GM12878 (cell line): ENCODE results near the gene SCMH1. TPM values are rescaled to one million over a fixed set of nuclear protein-coding genes. Genes with fewer than 3 reads are reported as not detected.

Experiments used
- ATAC-seq: fragments of 200-7000 bp; cut with Tn5 transposase; 3 replicates; pipeline ENCODE4 v1.9.1; 2020; ENCODE audit warnings: mild to moderate bottlenecking, moderate library complexity
- BruUV-seq: library from RNA; stranded (reverse); fragments of 400-500 nt; replicated peaks from 2 replicates; lab custom pipeline; 2021; lab: Mats Ljungman, UMichigan
- CTCF ChIA-PET: fragments of 300-600 bp; sonication (Branson Sonifier 250); formaldehyde crosslinking; extraction: SDS; loops from one replicate; lab custom pipeline; 2021; ENCODE audit warnings: inconsistent platforms; lab: Yijun Ruan, JAX
- POLR2A ChIA-PET: fragments of 350-600 bp; formaldehyde crosslinking; extraction: SDS; loops from one replicate; lab custom pipeline; 2021; ENCODE audit warnings: inconsistent platforms; lab: Charles Lee
- RAD21 ChIA-PET: fragments of 300-600 bp; sonication (Branson Sonifier 250); formaldehyde crosslinking; loops from one replicate; lab custom pipeline; 2023; ENCODE audit warnings: antibody characterized with exemption; ENCODE audit not compliant: unreplicated experiment; lab: Charles Lee
- SMC1A ChIA-PET: fragments of 300-600 bp; sonication (Branson Sonifier 250); formaldehyde crosslinking; loops from one replicate; lab custom pipeline; 2023; ENCODE audit not compliant: unreplicated experiment, uncharacterized antibody; lab: Charles Lee
- DNase-seq: peaks from one replicate; pipeline ENCODE4 v3.0.0-alpha.2; 2011; ENCODE audit warnings: low read depth, low spot score
- FAIRE-seq: peaks from 3 replicates; lab custom pipeline; 2011; peaks lifted over from hg19 to GRCh38; lab: Jason Lieb, UNC
- H2AFZ ChIP-seq: 2 replicates; pipeline ENCODE4 v1.6.0; 2011; ENCODE audit warnings: low read depth, low read length, control low read depth; ENCODE audit not compliant: control insufficient read depth
- H3K27ac ChIP-seq: 2 replicates; pipeline ENCODE4 v1.5.1; 2011; ENCODE audit warnings: control low read depth; ENCODE audit not compliant: control insufficient read depth, insufficient read depth
- H3K27me3 ChIP-seq, 2 experiments: replicated peaks in 1 of 2; 2 replicates each; pipeline versions ENCODE4 v1.6.0 to v1.6.1; 2011; ENCODE audit warnings: low read length in 1 of 2; ENCODE audit not compliant: control insufficient read depth in 2 of 2, insufficient read depth in 2 of 2
- H3K36me3 ChIP-seq, 2 experiments: 2 replicates each; pipeline ENCODE4 v1.5.1; 2011; ENCODE audit warnings: low read length in 1 of 2; ENCODE audit not compliant: control insufficient read depth in 2 of 2, insufficient read depth in 2 of 2
- H3K4me1 ChIP-seq: 2 replicates; pipeline ENCODE4 v1.6.1; 2011; ENCODE audit warnings: mild to moderate bottlenecking, low read length, moderate library complexity, mixed read lengths; ENCODE audit not compliant: control insufficient read depth, insufficient read depth
- H3K4me2 ChIP-seq: 2 replicates; pipeline ENCODE4 v1.6.0; 2011; ENCODE audit warnings: control low read depth; ENCODE audit not compliant: control insufficient read depth, insufficient read depth
- H3K4me3 ChIP-seq: fragments of 200-600 bp; sonication (generic); 2 replicates; pipeline ENCODE4 v1.5.1; 2016
- H3K79me2 ChIP-seq: 2 replicates; pipeline ENCODE4 v1.6.0; 2011; ENCODE audit warnings: low read length; ENCODE audit not compliant: control insufficient read depth, insufficient read depth
- H3K9ac ChIP-seq: 2 replicates; pipeline ENCODE4 v1.8.0; 2011; ENCODE audit warnings: low read length, control low read depth, mixed read lengths; ENCODE audit not compliant: control insufficient read depth, insufficient read depth
- H3K9me3 ChIP-seq: replicated peaks from 3 replicates; pipeline ENCODE4 v1.5.1; 2011; ENCODE audit warnings: mild to moderate bottlenecking, low read length; ENCODE audit not compliant: control insufficient read depth, insufficient read depth
- H4K20me1 ChIP-seq: 2 replicates; pipeline ENCODE4 v1.6.0; 2011; ENCODE audit not compliant: control insufficient read depth, insufficient read depth
- CUX1 ChIP-seq: IDR thresholded peaks from 2 replicates; pipeline ENCODE4 v1.6.1; 2012; ENCODE audit warnings: improper control_type of control experiment, low read depth, low read length; ENCODE audit not compliant: insufficient replicate concordance
- KAT2A ChIP-seq: conservative IDR thresholded peaks from 2 replicates; pipeline ENCODE4 v1.6.1; 2011; ENCODE audit warnings: low read depth, low read length; ENCODE audit not compliant: control insufficient read depth
- NR2F1 ChIP-seq: fragments of 450-650 bp; conservative IDR thresholded peaks from 2 replicates; pipeline ENCODE4 v1.6.1; 2017; ENCODE audit warnings: mild to moderate bottlenecking
- PAX8 ChIP-seq: fragments of 450-650 bp; IDR thresholded peaks from 2 replicates; pipeline ENCODE4 v1.6.1; 2017; ENCODE audit warnings: mild to moderate bottlenecking, moderate library complexity
- TBL1XR1 ChIP-seq: IDR thresholded peaks from 2 replicates; pipeline ENCODE4 v1.6.1; 2012; ENCODE audit warnings: low read depth, low read length, improper control_type of control experiment
- WGBS: methylation state at CpG from one replicate; pipeline ENCODE4 v1.1.6; 2016; ENCODE audit warnings: low lambda C conversion rate; ENCODE audit not compliant: insufficient replicate concordance, insufficient coverage; ENCODE audit errors: missing lambda C conversion rate; 5-methylcytosine and 5-hydroxymethylcytosine counted together
- in situ Hi-C: fragments of 300-500 bp; cut with MboI; formaldehyde crosslinking; loops from 9 replicates; pipeline ENCODE4 v1.14.3; 2018; ENCODE audit warnings: mixed read lengths
- intact Hi-C: fragments of 100-400 bp; cut with micrococcal nuclease; formaldehyde crosslinking; loops from one replicate; pipeline ENCODE4 v1.14.2; 2022; ENCODE audit not compliant: unreplicated experiment
- polyA plus RNA-seq, 11 experiments: library from polyadenylated mRNA; depleted of rRNA in 4 of 11; unstranded in 6 of 11; stranded (reverse) in 5 of 11; fragments of >200 nt; fragmentation: Nextera tagmentation in 4 of 11; fragmentation: Illumina TruSeq in 1 of 11; extraction: Ambion mirVana in 4 of 11; extraction: Trizol in 1 of 11; gene quantifications; 1 replicate in 1 of 11; 2 replicates in 10 of 11; pipeline versions ENCODE4 v1.2.1 to v1.2.3, GENCODE V29; 2011 to 2016; ENCODE audit warnings: inconsistent platforms in 2 of 11, missing spikeins in 2 of 11, low read depth in 1 of 11
- total RNA-seq, 4 experiments: library from RNA; depleted of rRNA in 3 of 4; stranded (reverse); fragments of >200 nt in 3 of 4; fragmentation: Illumina TruSeq in 1 of 4; extraction: Trizol in 1 of 4; gene quantifications; 2 replicates each; pipeline versions ENCODE4 v1.2.1 to v1.2.3, GENCODE V29; 2013 to 2021
- TF ChIP-seq, protein P1 (sequence below): fragments of 450-650 bp; IDR thresholded peaks from 2 replicates; pipeline ENCODE4 v1.6.1; 2018; ENCODE audit warnings: mild to moderate bottlenecking, low read depth, moderate library complexity; ENCODE audit not compliant: partially characterized antibody

The SCMH1 gene
- total and polyA plus RNA-seq, 10 of the 15 experiments (the other 5 are each of a cell fraction or from before 2014, with no cell fraction given): 7.5 to 44.1 (median 27.8) TPM

DNA sequence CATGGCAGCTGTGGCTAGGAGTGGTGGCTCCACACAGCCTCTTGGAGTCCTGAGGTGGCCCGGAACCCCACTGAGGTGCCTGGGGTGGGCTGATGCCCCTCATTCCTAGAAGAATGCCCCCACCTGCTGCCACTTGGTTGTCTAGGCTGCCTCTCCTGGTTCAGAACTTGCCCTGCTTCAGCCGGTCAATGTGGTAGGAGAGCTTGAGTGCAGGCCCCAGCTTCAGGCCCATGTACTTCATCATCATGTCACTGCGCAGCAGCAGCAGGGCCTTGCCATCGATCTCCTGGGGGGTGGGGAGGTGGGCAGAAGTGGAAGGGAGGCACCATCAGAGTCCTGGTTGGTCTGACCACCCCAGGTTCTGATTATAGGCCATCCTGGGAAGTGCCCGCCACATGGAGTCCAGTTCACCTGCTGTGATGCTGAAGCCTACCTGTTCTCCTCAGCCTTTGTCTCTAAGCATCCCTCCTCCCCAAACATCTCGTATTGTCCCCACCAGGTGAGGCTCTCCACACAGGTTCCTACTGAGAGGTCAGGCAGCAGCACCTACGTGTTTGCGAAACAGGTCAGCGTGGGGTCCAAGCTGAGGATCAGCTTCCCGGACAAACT lies 214.0 kb downstream of the SCMH1 start (continued):
- no peak for TF ChIP-seq CUX1
- no peak for TF ChIP-seq KAT2A
- no peak for TF ChIP-seq PAX8
- no peak for TF ChIP-seq TBL1XR1

GRCh38 chr1:41025979-41026819 lies 215.9 kb downstream of the SCMH1 start:
- CTCF ChIA-PET: interaction anchor here (1.1 kb wide), 1 partner anchor 76 kb away, joined by 3 read pairs; no protein-coding TSS in a partner anchor
- no peak for FAIRE-seq
- Histone ChIP-seq H3K9me3 (no peaks in the 10 kb centered on the region), H3K9ac (no peak overlapping the region), H3K4me3 (no peak overlapping the region), H2AFZ (no peak overlapping the region), H3K4me2 (no peak overlapping the region), H3K36me3 (peaks cover 5 to 11% of the 10 kb centered on the region in 2 experiments), H4K20me1 (no peaks in the 10 kb centered on the region), H3K4me1 (no peaks in the 10 kb centered on the region), H3K27ac (no peak overlapping the region), H3K79me2 (no peaks in the 10 kb centered on the region), H3K27me3 (no peaks in the 10 kb centered on the region)
- DNase-seq: no peak
- POLR2A ChIA-PET: no interaction called here
- BruUV-seq: no TSS peak
- RAD21 ChIA-PET: no interaction called here
- WGBS: 36% methylated on average over 4 of the region's 4 CpGs
- in situ Hi-C loops (no loop called here), intact Hi-C loops (no loop called here)
- TF ChIP-seq NR2F1: no peak
- TF ChIP-seq, protein P1, sequence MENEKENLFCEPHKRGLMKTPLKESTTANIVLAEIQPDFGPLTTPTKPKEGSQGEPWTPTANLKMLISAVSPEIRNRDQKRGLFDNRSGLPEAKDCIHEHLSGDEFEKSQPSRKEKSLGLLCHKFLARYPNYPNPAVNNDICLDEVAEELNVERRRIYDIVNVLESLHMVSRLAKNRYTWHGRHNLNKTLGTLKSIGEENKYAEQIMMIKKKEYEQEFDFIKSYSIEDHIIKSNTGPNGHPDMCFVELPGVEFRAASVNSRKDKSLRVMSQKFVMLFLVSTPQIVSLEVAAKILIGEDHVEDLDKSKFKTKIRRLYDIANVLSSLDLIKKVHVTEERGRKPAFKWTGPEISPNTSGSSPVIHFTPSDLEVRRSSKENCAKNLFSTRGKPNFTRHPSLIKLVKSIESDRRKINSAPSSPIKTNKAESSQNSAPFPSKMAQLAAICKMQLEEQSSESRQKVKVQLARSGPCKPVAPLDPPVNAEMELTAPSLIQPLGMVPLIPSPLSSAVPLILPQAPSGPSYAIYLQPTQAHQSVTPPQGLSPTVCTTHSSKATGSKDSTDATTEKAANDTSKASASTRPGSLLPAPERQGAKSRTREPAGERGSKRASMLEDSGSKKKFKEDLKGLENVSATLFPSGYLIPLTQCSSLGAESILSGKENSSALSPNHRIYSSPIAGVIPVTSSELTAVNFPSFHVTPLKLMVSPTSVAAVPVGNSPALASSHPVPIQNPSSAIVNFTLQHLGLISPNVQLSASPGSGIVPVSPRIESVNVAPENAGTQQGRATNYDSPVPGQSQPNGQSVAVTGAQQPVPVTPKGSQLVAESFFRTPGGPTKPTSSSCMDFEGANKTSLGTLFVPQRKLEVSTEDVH: no peak
- no peak; the same call in 2 of the 3 replicates for ATAC-seq
- SMC1A ChIA-PET: interaction anchor here (2.5 kb wide), 1 partner anchor 12 kb away, joined by 7 read pairs; no protein-coding TSS in a partner anchor
